Astrocyte of the cerebellum (primary cell): ENCODE data around the gene ARHGEF10L.
"Not testable (repeated sequence)": the region's sequence is repeated elsewhere in the genome, so short reads cannot be mapped to it uniquely, and the experiment has no call there.

ENCODE experiments used
- DNase-seq: peaks from one replicate; pipeline ENCODE4 v3.0.0-alpha.2; 2011; ENCODE audit warnings: low read depth
- H3K4me3 ChIP-seq: 2 replicates; pipeline ENCODE4 v1.5.1; 2011; ENCODE audit warnings: mild to moderate bottlenecking, low read depth, low read length, moderate library complexity
- CTCF ChIP-seq: IDR thresholded peaks from 2 replicates; pipeline ENCODE4 v1.5.1; 2012; ENCODE audit warnings: low read length, low read depth, moderate library complexity, mild to moderate bottlenecking; ENCODE audit errors: missing control alignments
- in situ Hi-C: cut with HindIII; loops from 2 replicates; pipeline ENCODE4 v1.10.0; 2017; ENCODE audit warnings: low sequenced_read_pairs

ARHGEF10L gene

GRCh38 chr1:17539477-17540254 is at the start of gene ARHGEF10L:
ARHGEF10L (plus strand) TSS chr1:17539698; CDS start chr1:17580596, 40,898 bp downstream.
- peak within 1 kb of the TSS; percentile 59 for H3K4me3 ChIP-seq
- no peak for DNase-seq
- TF ChIP-seq CTCF = no peak
- in situ Hi-C loops = loop anchor here (5.0 kb wide), 1 partner anchor 68 kb away; no protein-coding TSS in a partner anchor

GRCh38 chr1:17489768-17490417 is 49.6 kb upstream of the ARHGEF10L start:
- DNase-seq, in situ Hi-C loops, H3K4me3 ChIP-seq: not testable (repeated sequence)

- DNase-seq, in situ Hi-C loops, H3K4me3 ChIP-seq: not testable (repeated sequence)
Measured at GRCh38 chr1:17490667-17491066, 48.8 kb upstream of the ARHGEF10L start.

GRCh38 chr1:17494114-17494729 is 45.3 kb upstream of the ARHGEF10L start:
- in situ Hi-C loops = no loop called here
- no peak overlapping the region for H3K4me3 ChIP-seq
- TF ChIP-seq CTCF = peak; percentile 93

GRCh38 chr1:17496419-17496818 is 43.1 kb upstream of the ARHGEF10L start:
- in situ Hi-C loops = loop anchor here (5.0 kb wide), 1 partner anchor 106 kb away; no protein-coding TSS in a partner anchor
- no peak overlapping the region for H3K4me3 ChIP-seq
- TF ChIP-seq CTCF = no peak
- no peak for DNase-seq

More at GRCh38 chr1:17494114-17494729, 45.3 kb upstream of the ARHGEF10L start:
- no peak for DNase-seq

- no peak for DNase-seq
- TF ChIP-seq CTCF = no peak
- in situ Hi-C loops = loop anchor here (5.0 kb wide), 1 partner anchor 104 kb away; no protein-coding TSS in a partner anchor
- H3K4me3 ChIP-seq = no peak overlapping the region
Measured at GRCh38 chr1:17498214-17498613, 41.3 kb upstream of the ARHGEF10L start.

GRCh38 chr1:17502326-17502778 is 37.1 kb upstream of the ARHGEF10L start:
- H3K4me3 ChIP-seq = no peak overlapping the region
- in situ Hi-C loops = no loop called here
- TF ChIP-seq CTCF = peak; percentile 88
- peak; percentile 63 for DNase-seq
